Coronary artery (tissue), 2 donors: ENCODE results near the gene ZNF493.

Experiments used
- DNase-seq: peaks from one replicate; pipeline ENCODE4 v3.0.0-alpha.2; 2017; ENCODE audit warnings: low spot score
- H3K27ac ChIP-seq, 2 donors: fragments of 200-600 bp; sonication (generic); one replicate each; pipeline ENCODE4 v1.5.1; 2016 to 2019
- H3K4me3 ChIP-seq: fragments of 200-600 bp; sonication (generic); 2 replicates; pipeline ENCODE4 v1.5.1; 2016; ENCODE audit warnings: mild to moderate bottlenecking, moderate library complexity
- TF ChIP-seq, protein P1 (sequence below): fragments of 200-600 bp; sonication (generic); IDR thresholded peaks from one replicate; pipeline ENCODE4 v1.5.1; 2019; ENCODE audit warnings: antibody characterized with exemption

ZNF493 gene

DNA sequence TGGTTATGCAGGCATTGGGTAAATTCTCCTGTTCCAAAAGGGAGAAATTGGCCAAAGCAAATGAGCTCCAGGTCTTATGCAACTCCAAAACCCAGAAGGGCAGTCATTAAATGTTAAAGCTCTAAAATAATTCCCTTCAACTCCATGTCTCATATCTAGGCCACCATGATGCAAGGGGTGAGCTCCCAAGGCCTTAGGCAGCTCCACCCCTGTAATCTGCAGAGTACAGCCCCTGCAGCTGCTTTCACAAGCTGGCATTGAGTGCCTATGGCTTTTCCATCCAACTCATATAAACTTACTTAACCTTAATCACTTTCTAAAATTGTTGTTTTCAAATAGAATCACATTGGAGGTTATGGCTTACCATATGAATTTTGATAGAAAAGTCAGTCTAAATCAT lies 63.8 kb downstream of the ZNF493 start:
- DNase-seq, result no peak
- TF ChIP-seq, protein P1, sequence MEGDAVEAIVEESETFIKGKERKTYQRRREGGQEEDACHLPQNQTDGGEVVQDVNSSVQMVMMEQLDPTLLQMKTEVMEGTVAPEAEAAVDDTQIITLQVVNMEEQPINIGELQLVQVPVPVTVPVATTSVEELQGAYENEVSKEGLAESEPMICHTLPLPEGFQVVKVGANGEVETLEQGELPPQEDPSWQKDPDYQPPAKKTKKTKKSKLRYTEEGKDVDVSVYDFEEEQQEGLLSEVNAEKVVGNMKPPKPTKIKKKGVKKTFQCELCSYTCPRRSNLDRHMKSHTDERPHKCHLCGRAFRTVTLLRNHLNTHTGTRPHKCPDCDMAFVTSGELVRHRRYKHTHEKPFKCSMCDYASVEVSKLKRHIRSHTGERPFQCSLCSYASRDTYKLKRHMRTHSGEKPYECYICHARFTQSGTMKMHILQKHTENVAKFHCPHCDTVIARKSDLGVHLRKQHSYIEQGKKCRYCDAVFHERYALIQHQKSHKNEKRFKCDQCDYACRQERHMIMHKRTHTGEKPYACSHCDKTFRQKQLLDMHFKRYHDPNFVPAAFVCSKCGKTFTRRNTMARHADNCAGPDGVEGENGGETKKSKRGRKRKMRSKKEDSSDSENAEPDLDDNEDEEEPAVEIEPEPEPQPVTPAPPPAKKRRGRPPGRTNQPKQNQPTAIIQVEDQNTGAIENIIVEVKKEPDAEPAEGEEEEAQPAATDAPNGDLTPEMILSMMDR, result no peak
- Histone ChIP-seq H3K4me3 (no peak overlapping the region), H3K27ac (no peak overlapping the region)

DNA sequence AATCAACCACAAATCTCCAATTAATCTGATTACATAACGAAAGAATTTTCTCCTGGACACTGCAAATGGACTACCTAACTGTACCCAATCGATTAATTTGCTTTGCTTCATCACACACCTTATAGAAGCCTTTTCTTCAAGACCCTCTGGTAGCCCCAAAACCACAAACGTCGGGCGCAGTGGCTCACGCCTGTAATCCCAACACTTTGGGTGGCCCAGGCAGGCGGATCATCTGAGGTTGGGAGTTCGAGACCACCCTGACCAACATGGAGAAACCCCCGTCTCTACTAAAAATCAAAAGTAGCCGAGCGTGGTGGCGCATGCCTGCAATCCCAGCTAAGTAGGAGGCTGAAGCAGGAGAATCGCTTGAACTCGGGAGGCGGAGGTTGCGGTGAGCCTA lies 65.6 kb downstream of the ZNF493 start:
- TF ChIP-seq, protein P1, result no peak
- no peak for DNase-seq
- H3K4me3 ChIP-seq, result no peak overlapping the region
- H3K27ac ChIP-seq, result no peak overlapping the region

DNA sequence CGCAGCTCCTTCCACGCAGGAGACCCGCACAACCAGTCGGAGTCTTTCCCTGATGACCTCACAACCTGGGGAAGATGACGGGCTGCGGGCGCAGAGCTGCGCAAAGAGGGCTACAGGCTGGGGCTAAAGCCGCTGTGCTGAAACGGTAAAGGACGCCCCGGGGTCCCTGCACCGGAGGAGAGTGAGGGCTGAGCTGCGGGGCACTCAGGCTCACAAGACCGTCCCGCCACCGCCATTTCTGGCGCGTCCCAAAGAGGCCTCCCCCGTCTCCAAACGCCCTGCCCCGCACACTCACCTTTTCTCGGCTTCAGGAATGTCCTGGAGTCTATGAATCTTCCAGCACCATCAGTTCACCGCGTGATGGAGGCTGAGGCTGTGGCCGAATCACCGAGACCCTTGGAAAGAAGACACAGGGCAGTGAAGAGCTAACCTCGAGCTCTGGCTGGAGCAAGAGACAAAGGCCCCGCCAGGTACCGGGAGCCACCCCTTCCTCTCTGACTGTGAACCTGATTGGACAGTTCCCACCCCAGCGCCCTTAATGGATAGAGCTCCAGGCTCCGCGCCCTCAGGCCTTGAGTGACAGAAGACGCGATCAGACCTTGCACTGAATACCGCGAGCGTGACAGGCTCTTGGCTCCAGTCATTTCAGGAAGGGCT lies 66.6 kb downstream of the ZNF493 start:
- no peak for DNase-seq
- H3K4me3 ChIP-seq, result peak overlapping the region; percentile 61
- H3K27ac ChIP-seq, result no peak overlapping the region
- TF ChIP-seq, protein P1, result no peak

DNA sequence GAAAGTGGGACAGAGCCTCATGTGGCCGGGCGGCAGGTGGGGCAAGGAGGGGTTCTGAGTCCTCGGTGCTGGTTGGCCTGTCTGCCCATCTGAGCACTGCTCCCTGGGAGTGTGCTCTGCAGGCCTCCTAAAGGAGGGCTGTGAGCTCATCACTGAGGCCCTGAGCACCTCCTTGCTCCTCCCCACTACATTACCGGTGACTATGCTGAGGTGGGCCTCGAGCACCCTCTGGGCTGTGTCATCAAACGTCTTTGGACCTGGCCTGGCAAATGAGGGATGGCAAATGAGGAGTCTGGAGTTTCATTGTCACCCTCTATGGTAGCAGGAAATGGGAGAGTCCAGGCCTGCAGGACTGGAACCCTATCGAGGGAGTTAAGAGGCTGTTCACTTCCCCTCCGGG lies 69.7 kb downstream of the ZNF493 start:
- Histone ChIP-seq H3K27ac (no peak overlapping the region), H3K4me3 (no peak overlapping the region)
- TF ChIP-seq, protein P1, result no peak
- no peak for DNase-seq

DNA sequence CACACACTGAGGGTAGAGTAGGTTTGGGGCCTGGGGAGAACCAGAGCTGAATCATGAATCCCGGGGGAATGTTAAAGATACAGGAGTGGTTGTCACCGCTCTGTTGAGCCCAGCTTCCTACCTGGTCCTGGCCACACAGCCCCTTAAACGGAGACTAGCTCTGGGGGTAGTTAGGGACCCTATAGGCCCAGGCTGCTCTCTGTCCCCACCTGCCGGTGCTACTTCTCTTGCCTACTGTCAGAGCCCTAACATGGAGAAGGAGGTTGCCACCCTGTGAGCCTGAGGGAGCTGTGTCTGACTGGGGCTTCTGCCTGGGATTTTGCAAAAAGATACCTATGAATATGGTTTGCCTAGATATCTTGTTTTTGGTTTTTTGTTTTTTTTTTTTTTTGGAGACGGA lies 71.9 kb downstream of the ZNF493 start:
- no peak overlapping the region for H3K27ac ChIP-seq
- TF ChIP-seq, protein P1, result no peak
- no peak for DNase-seq
- H3K4me3 ChIP-seq, result no peak overlapping the region

DNA sequence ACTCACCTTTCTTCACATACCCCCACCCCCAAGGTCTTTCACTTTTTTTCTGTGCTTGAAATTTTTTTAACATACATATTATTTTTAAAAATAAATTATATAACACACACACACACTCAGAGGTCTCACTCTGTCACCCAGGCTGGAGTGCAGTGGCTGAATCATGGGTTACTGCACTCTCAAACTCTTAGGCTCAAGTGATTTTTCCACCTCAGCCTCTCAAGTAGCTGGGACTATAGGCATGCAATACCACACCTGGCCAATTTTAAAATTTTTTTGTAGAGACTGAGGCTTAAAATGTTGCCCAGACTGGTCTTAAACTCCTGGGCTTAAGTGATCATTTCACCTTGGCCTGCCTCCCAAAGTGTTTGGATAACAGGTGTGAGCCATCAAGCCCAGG lies 75.6 kb downstream of the ZNF493 start:
- TF ChIP-seq, protein P1, result no peak
- H3K27ac ChIP-seq, result no peak overlapping the region
- DNase-seq, result no peak
- H3K4me3 ChIP-seq, result no peak overlapping the region

DNA sequence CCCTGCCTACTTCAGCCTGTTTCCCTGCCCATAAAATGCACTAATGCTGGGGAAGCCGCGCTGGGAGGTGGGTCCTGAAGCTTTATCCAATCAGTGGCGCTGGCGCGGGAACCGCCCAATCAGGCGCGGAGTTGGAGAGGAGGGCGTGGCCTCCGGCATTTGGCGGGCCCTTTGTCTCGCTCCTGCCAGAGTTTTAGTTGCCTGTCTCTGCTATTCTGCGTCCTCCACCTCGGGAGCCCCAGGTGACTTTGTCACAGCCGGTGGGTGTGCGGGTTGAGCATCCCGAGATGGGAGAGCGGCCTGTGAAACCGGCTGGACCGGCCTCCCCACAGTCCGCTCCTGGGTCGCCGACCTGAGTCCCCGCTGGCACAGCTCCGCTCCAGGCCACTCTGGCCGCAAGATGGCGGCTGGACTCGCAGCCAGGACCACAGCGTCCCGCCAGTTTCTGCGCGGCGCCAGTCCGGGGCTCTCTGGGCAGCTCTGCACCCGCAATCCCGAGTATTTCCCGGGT lies 77.8 kb downstream of the ZNF493 start:
- DNase-seq, result peak; percentile 81
- Histone ChIP-seq H3K4me3 (peak overlapping the region; percentile 72), H3K27ac (no peak overlapping the region)
- TF ChIP-seq, protein P1, result no peak
